Measurements from ENCODE around the gene BAG2. TPM values are rescaled to one million over a fixed set of nuclear protein-coding genes. Genes with fewer than 3 reads are reported as not detected.

BAG2 gene
- polyA plus RNA-seq, 1 donor (not counting 4 experiments of a cell fraction or from before 2014, with no cell fraction given): 1.6 TPM

GRCh38 chr6:57141451-57142177 lies 30.5 kb upstream of the BAG2 start:
- no peak for FAIRE-seq

GRCh38 chr6:57142178-57142525 lies 30.0 kb upstream of the BAG2 start:
- no peaks in the 10 kb centered on the region for H3K27me3 ChIP-seq (ENCODE audit: control insufficient read depth, extremely low read depth, insufficient read depth, low read length)
- no peak for TF ChIP-seq CTCF (optimal IDR thresholded peaks at IDR 0.05 in 1 of 3, IDR thresholded peaks at IDR 0.05 in 1 of 3, conservative IDR thresholded peaks at IDR 0.05 in 1 of 3; ENCODE audit: extremely low read depth in 1 of 3, insufficient read depth in 2 of 3, low read length in 3 of 3)
- TF ChIP-seq EZH2 (IDR thresholded peaks at IDR 0.05; ENCODE audit: low read length): no peak
- dilution Hi-C loops (cut with MboI; ENCODE audit: extremely low pct_ligation_motif_present, low sequenced_read_pairs): no loop called here
- no peaks in the 10 kb centered on the region for H3K9me1 ChIP-seq (ENCODE audit: control insufficient read depth, extremely low read depth, insufficient read depth, low read length)
- peaks cover 8 to 9% of the 10 kb centered on the region in 2 experiments for H3K36me3 ChIP-seq (ENCODE audit: control insufficient read depth in 2 of 2, extremely low read depth in 1 of 2, insufficient read depth in 2 of 2, low read length in 2 of 2)
- no peak overlapping the region for H3K9ac ChIP-seq (ENCODE audit: control insufficient read depth, extremely low read depth, insufficient read depth, low read length)
- no peak for DNase-seq (ENCODE audit: low read depth, low spot score)
- H3K27ac ChIP-seq (ENCODE audit: control insufficient read depth, insufficient read depth, low read length): no peak overlapping the region
- FAIRE-seq: no peak
- H3K79me2 ChIP-seq (ENCODE audit: control insufficient read depth, insufficient read depth, low read length): no peaks in the 10 kb centered on the region
- no peak overlapping the region for H3K4me3 ChIP-seq (ENCODE audit: control insufficient read depth in 2 of 3, extremely low read depth in 1 of 3, insufficient read depth in 2 of 3, low read depth in 1 of 3, low read length in 3 of 3)
- H3K4me1 ChIP-seq (ENCODE audit: control insufficient read depth, extremely low read depth, insufficient read depth, low read length): no peaks in the 10 kb centered on the region
- no peaks in the 10 kb centered on the region for H4K20me1 ChIP-seq (ENCODE audit: control insufficient read depth, extremely low read depth, insufficient read depth, low read length)
- no peaks in the 10 kb centered on the region for H3K9me3 ChIP-seq (ENCODE audit: control insufficient read depth, low read depth, low read length)
- no peak overlapping the region for H3K4me2 ChIP-seq (ENCODE audit: control insufficient read depth, extremely low read depth, insufficient read depth, low read depth, low read length)
- H2AFZ ChIP-seq (ENCODE audit: control insufficient read depth, low read length): no peak overlapping the region

More at GRCh38 chr6:57141451-57142177, 30.5 kb upstream of the BAG2 start:
- Histone ChIP-seq H3K9me3 (ENCODE audit: control insufficient read depth, low read depth, low read length) (no peaks in the 10 kb centered on the region), H3K79me2 (ENCODE audit: control insufficient read depth, insufficient read depth, low read length) (no peaks in the 10 kb centered on the region), H3K36me3 (ENCODE audit: control insufficient read depth in 2 of 2, extremely low read depth in 1 of 2, insufficient read depth in 2 of 2, low read length in 2 of 2) (peaks cover 8% of the 10 kb centered on the region in 2 experiments), H3K9me1 (ENCODE audit: control insufficient read depth, extremely low read depth, insufficient read depth, low read length) (no peaks in the 10 kb centered on the region), H3K27me3 (ENCODE audit: control insufficient read depth, extremely low read depth, insufficient read depth, low read length) (no peaks in the 10 kb centered on the region), H3K9ac (ENCODE audit: control insufficient read depth, extremely low read depth, insufficient read depth, low read length) (no peak overlapping the region), H2AFZ (ENCODE audit: control insufficient read depth, low read length) (no peak overlapping the region), H3K27ac (ENCODE audit: control insufficient read depth, insufficient read depth, low read length) (no peak overlapping the region), H3K4me1 (ENCODE audit: control insufficient read depth, extremely low read depth, insufficient read depth, low read length) (no peaks in the 10 kb centered on the region), H3K4me2 (ENCODE audit: control insufficient read depth, extremely low read depth, insufficient read depth, low read depth, low read length) (no peak overlapping the region), H3K4me3 (ENCODE audit: control insufficient read depth in 2 of 3, extremely low read depth in 1 of 3, insufficient read depth in 2 of 3, low read depth in 1 of 3, low read length in 3 of 3) (no peak overlapping the region), H4K20me1 (ENCODE audit: control insufficient read depth, extremely low read depth, insufficient read depth, low read length) (no peaks in the 10 kb centered on the region)
- dilution Hi-C loops (cut with MboI; ENCODE audit: extremely low pct_ligation_motif_present, low sequenced_read_pairs): no loop called here
- TF ChIP-seq EZH2 (IDR thresholded peaks at IDR 0.05; ENCODE audit: low read length): no peak
- DNase-seq (ENCODE audit: low read depth, low spot score): no peak

GRCh38 chr6:57143690-57144089 lies 28.4 kb upstream of the BAG2 start:
- Histone ChIP-seq H3K36me3 (ENCODE audit: control insufficient read depth in 2 of 2, extremely low read depth in 1 of 2, insufficient read depth in 2 of 2, low read length in 2 of 2) (peaks cover 6 to 21% of the 10 kb centered on the region in 2 experiments), H3K27me3 (ENCODE audit: control insufficient read depth, extremely low read depth, insufficient read depth, low read length) (no peaks in the 10 kb centered on the region), H3K9me3 (ENCODE audit: control insufficient read depth, low read depth, low read length) (no peaks in the 10 kb centered on the region), H4K20me1 (ENCODE audit: control insufficient read depth, extremely low read depth, insufficient read depth, low read length) (no peaks in the 10 kb centered on the region), H2AFZ (ENCODE audit: control insufficient read depth, low read length) (no peak overlapping the region), H3K9ac (ENCODE audit: control insufficient read depth, extremely low read depth, insufficient read depth, low read length) (no peak overlapping the region), H3K79me2 (ENCODE audit: control insufficient read depth, insufficient read depth, low read length) (no peaks in the 10 kb centered on the region), H3K4me1 (ENCODE audit: control insufficient read depth, extremely low read depth, insufficient read depth, low read length) (no peaks in the 10 kb centered on the region), H3K9me1 (ENCODE audit: control insufficient read depth, extremely low read depth, insufficient read depth, low read length) (no peaks in the 10 kb centered on the region), H3K4me3 (ENCODE audit: control insufficient read depth in 2 of 3, extremely low read depth in 1 of 3, insufficient read depth in 2 of 3, low read depth in 1 of 3, low read length in 3 of 3) (no peak overlapping the region), H3K4me2 (ENCODE audit: control insufficient read depth, extremely low read depth, insufficient read depth, low read depth, low read length) (no peak overlapping the region), H3K27ac (ENCODE audit: control insufficient read depth, insufficient read depth, low read length) (no peak overlapping the region)
- DNase-seq (ENCODE audit: low read depth, low spot score) (no peak), FAIRE-seq (no peak)
- dilution Hi-C loops (cut with MboI; ENCODE audit: extremely low pct_ligation_motif_present, low sequenced_read_pairs): no loop called here
- TF ChIP-seq EZH2 (IDR thresholded peaks at IDR 0.05; ENCODE audit: low read length) (no peak), CTCF (optimal IDR thresholded peaks at IDR 0.05 in 1 of 3, IDR thresholded peaks at IDR 0.05 in 1 of 3, conservative IDR thresholded peaks at IDR 0.05 in 1 of 3; ENCODE audit: extremely low read depth in 1 of 3, insufficient read depth in 2 of 3, low read length in 3 of 3) (no peak)
